Measurements from ENCODE around the gene LENG9. TPM values are rescaled to one million over a fixed set of nuclear protein-coding genes. Genes with fewer than 3 reads are reported as not detected.

The LENG9 gene
- total RNA-seq, 1 experiment from 2014 or later = 5.1 TPM

DNA sequence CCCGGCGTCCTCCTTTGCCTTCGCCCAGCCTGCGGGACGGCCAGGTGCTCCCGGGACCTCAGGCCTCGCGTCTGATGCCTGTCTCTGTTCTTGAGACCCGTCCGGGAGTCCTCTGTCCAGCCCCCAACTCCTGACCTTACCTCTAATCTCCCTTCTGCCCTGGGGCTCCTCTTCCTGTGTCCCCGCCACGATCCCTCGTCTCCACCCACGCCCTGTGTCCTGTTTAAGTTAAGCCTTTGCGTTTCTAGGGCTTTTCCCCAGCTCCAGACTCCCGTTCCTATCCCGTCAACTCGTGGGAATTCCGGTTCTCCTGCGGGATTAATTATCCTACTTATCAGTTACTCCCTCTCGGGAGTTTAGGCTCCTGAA, 13.9 kb downstream of the LENG9 start:
- DNase-seq (ENCODE audit: low read depth, low spot score) (no peak), ATAC-seq (no peak)
- in situ Hi-C loops (cut with HindIII; ENCODE audit: low pct_unique_long_range_greater_than_20kb, low sequenced_read_pairs) = no loop called here
- ChIA-PET POLR2A (interaction anchor here (2.1 kb wide), 1 partner anchor 13 kb away, joined by 11 read pairs; no protein-coding TSS in a partner anchor), CTCF (no interaction called here)
- peak overlapping the region; percentile 96 for H3K27ac ChIP-seq (ENCODE audit: low read length)
- intact Hi-C loops (cut with micrococcal nuclease; ENCODE audit: unreplicated experiment) = no loop called here
- H3K27me3 ChIP-seq (ENCODE audit: control insufficient read depth, insufficient read depth, low read length) = no peaks in the 10 kb centered on the region
- no TSS peak for BruUV-seq (replicated peaks)
- H3K9me3 ChIP-seq (ENCODE audit: control insufficient read depth, insufficient read depth, low read depth, low read length) = no peaks in the 10 kb centered on the region
- H3K4me3 ChIP-seq (ENCODE audit: low read depth in 2 of 2, low read length in 2 of 2) = peak overlapping the region; percentile 85 to 97
- peaks cover 20% of the 10 kb centered on the region for H3K4me1 ChIP-seq (ENCODE audit: control insufficient read depth, insufficient read depth, low read length)
- peaks cover 32% of the 10 kb centered on the region for H3K36me3 ChIP-seq (ENCODE audit: control insufficient read depth, insufficient read depth, low read length)
- TF ChIP-seq, protein P1, sequence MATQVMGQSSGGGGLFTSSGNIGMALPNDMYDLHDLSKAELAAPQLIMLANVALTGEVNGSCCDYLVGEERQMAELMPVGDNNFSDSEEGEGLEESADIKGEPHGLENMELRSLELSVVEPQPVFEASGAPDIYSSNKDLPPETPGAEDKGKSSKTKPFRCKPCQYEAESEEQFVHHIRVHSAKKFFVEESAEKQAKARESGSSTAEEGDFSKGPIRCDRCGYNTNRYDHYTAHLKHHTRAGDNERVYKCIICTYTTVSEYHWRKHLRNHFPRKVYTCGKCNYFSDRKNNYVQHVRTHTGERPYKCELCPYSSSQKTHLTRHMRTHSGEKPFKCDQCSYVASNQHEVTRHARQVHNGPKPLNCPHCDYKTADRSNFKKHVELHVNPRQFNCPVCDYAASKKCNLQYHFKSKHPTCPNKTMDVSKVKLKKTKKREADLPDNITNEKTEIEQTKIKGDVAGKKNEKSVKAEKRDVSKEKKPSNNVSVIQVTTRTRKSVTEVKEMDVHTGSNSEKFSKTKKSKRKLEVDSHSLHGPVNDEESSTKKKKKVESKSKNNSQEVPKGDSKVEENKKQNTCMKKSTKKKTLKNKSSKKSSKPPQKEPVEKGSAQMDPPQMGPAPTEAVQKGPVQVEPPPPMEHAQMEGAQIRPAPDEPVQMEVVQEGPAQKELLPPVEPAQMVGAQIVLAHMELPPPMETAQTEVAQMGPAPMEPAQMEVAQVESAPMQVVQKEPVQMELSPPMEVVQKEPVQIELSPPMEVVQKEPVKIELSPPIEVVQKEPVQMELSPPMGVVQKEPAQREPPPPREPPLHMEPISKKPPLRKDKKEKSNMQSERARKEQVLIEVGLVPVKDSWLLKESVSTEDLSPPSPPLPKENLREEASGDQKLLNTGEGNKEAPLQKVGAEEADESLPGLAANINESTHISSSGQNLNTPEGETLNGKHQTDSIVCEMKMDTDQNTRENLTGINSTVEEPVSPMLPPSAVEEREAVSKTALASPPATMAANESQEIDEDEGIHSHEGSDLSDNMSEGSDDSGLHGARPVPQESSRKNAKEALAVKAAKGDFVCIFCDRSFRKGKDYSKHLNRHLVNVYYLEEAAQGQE (IDR thresholded peaks at IDR 0.05; ENCODE audit: insufficient read depth in 1 of 2, low read depth in 2 of 2, low read length in 1 of 2) = no peak
- TF ChIP-seq POLR2AphosphoS5 (IDR thresholded peaks at IDR 0.05; ENCODE audit: low read depth, low read length) (no peak), TCF7L2 (IDR thresholded peaks at IDR 0.05; ENCODE audit: low read depth, low read length) (no peak), SIN3A (IDR thresholded peaks at IDR 0.05; ENCODE audit: borderline replicate concordance, insufficient read depth, low read depth, low read length) (no peak)
- TF ChIP-seq, protein P2, sequence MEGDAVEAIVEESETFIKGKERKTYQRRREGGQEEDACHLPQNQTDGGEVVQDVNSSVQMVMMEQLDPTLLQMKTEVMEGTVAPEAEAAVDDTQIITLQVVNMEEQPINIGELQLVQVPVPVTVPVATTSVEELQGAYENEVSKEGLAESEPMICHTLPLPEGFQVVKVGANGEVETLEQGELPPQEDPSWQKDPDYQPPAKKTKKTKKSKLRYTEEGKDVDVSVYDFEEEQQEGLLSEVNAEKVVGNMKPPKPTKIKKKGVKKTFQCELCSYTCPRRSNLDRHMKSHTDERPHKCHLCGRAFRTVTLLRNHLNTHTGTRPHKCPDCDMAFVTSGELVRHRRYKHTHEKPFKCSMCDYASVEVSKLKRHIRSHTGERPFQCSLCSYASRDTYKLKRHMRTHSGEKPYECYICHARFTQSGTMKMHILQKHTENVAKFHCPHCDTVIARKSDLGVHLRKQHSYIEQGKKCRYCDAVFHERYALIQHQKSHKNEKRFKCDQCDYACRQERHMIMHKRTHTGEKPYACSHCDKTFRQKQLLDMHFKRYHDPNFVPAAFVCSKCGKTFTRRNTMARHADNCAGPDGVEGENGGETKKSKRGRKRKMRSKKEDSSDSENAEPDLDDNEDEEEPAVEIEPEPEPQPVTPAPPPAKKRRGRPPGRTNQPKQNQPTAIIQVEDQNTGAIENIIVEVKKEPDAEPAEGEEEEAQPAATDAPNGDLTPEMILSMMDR (IDR thresholded peaks at IDR 0.05) = no peak

DNA sequence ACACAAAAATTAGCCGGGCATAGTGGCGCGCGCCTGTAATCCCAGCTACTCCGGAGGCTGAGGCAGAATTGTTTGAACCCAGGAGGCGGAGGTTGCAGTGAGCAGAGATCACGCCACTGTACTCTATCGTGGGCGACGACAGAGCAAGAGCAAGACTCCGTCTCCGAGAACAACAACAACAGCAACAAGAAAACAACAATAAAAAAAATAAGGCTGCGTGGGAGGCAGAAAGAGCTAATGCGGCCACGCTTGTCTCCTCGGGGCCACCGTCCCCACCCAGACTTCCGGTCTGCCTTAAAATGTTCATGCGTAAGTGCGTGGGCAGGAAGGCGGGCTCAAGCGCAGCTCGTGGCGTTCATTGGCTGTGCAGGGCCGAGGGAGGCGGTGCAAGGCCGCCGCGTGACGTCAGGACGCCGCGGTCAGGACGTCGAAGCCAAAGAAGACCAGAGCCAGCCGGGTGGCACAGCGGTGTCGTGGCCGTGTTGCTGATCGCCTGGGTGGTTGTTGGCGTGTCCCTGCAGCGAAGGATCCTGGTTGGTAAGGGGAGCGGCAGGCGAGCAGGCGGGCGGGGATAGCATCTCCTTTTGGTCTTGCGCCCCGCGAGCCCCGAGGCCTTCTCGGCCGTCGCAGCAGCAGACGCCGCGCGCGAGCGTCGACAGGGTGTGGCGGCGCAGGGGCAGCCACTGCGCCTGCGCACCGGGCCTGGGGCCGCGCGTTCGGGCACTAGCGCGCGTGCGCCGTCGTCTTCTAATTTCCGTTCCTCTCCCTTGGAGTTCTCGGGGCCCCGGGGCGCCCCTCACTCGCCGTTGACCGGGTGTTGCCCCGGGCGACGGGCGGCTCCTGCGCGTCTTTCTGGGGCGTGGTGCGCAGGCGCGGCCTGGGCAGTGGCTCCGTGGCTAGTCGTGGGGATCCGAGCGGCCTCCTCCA, 14.5 kb downstream of the LENG9 start, which contains the start of gene LENG8:
TSS of gene LENG8 (plus strand) at position 426 of the 927 bp plus-strand sequence. CDS start 2,146 bp downstream, outside the sequence.
- H3K9me3 ChIP-seq (ENCODE audit: control insufficient read depth, insufficient read depth, low read depth, low read length) = no peaks in the 10 kb centered on the region
- ATAC-seq (peak; percentile 97), DNase-seq (ENCODE audit: low read depth, low spot score) (peak; percentile 94)
- peaks cover 28% of the 10 kb centered on the region for H3K36me3 ChIP-seq (ENCODE audit: control insufficient read depth, insufficient read depth, low read length)
- BruUV-seq (replicated peaks) = no TSS peak
- TF ChIP-seq POLR2AphosphoS5 (IDR thresholded peaks at IDR 0.05; ENCODE audit: low read depth, low read length) (peak; percentile 99), TCF7L2 (IDR thresholded peaks at IDR 0.05; ENCODE audit: low read depth, low read length) (no peak; the same call in 1 of the 2 replicates), SIN3A (IDR thresholded peaks at IDR 0.05; ENCODE audit: borderline replicate concordance, insufficient read depth, low read depth, low read length) (peak; percentile 78; the same call in 1 of the 2 replicates)
- TF ChIP-seq, protein P2 (IDR thresholded peaks at IDR 0.05) = no peak
- TF ChIP-seq, protein P1 (IDR thresholded peaks at IDR 0.05; ENCODE audit: insufficient read depth in 1 of 2, low read depth in 2 of 2, low read length in 1 of 2) = peak in 1 of 2 experiments; percentile 70; a peak in 1 of 4 replicates
- POLR2A ChIA-PET = interaction anchor here (0.6 to 2.1 kb wide), 5 partner anchors 11 to 243 kb away, joined by 3 to 20 read pairs (median 6); partner anchors contain the start of gene LENG9
- in situ Hi-C loops (cut with HindIII; ENCODE audit: low pct_unique_long_range_greater_than_20kb, low sequenced_read_pairs) = no loop called here
- H3K4me1 ChIP-seq (ENCODE audit: control insufficient read depth, insufficient read depth, low read length) = peaks cover 20% of the 10 kb centered on the region
- peak within 1 kb of the TSS; percentile 85 to 97 for H3K4me3 ChIP-seq (ENCODE audit: low read depth in 2 of 2, low read length in 2 of 2)
- CTCF ChIA-PET = interaction anchor here (1.1 kb wide), 1 partner anchor 10 kb away, joined by 4 read pairs; no protein-coding TSS in a partner anchor
- no peaks in the 10 kb centered on the region for H3K27me3 ChIP-seq (ENCODE audit: control insufficient read depth, insufficient read depth, low read length)
- intact Hi-C loops (cut with micrococcal nuclease; ENCODE audit: unreplicated experiment) = no loop called here
- H3K27ac ChIP-seq (ENCODE audit: low read length) = peak within 1 kb of the TSS; percentile 96

Measured in Panc1 (cell line).